ENCODE measurements around the gene LRSAM1.

Gene LRSAM1

DNA sequence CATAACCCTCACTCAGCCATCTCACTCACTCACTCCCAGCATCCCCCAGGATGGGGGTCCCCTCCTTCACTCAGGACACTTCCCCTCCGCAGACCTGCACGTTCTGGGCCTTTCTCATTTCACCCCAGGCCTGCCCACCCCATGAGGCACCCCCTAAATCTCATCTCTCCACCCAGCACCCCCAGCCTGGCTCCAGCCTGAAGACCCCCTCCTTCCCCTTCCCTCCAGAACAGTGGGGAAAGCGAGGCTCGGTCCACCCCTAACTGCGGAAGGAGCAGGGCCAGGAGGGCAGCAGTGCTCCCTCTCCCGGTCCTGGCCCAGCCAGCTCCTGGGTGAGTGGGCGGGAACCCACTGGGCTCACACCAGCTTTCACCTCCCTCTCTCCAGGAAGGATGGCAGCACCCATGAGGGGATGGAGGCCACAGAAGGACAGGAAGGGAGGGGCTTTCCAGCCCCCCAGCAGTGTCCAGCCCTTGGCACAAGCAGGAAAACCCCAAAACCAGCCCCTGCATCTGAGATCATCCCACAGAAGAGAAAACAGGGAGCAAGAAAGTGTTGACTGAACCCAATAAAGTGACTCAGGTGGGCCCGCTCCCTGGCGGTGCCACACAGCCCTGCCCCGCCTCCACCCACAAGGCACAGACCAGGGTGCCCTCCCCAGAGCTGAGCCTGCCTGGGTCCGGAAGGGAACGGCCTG, 55.0 kb downstream of the LRSAM1 start:
- TF ChIP-seq, protein P1, sequence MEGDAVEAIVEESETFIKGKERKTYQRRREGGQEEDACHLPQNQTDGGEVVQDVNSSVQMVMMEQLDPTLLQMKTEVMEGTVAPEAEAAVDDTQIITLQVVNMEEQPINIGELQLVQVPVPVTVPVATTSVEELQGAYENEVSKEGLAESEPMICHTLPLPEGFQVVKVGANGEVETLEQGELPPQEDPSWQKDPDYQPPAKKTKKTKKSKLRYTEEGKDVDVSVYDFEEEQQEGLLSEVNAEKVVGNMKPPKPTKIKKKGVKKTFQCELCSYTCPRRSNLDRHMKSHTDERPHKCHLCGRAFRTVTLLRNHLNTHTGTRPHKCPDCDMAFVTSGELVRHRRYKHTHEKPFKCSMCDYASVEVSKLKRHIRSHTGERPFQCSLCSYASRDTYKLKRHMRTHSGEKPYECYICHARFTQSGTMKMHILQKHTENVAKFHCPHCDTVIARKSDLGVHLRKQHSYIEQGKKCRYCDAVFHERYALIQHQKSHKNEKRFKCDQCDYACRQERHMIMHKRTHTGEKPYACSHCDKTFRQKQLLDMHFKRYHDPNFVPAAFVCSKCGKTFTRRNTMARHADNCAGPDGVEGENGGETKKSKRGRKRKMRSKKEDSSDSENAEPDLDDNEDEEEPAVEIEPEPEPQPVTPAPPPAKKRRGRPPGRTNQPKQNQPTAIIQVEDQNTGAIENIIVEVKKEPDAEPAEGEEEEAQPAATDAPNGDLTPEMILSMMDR (IDR thresholded peaks at IDR 0.05) = no peak
- Mint-ChIP-seq H3K27me3 (ENCODE audit: low read depth, poor library complexity) (no peaks in the 10 kb centered on the region), H3K4me3 (no peak overlapping the region), H3K4me1 (no peaks in the 10 kb centered on the region), H3K27ac (no peak overlapping the region), H3K9me3 (no peaks in the 10 kb centered on the region), H3K36me3 (ENCODE audit: low read depth) (no peaks in the 10 kb centered on the region)
- no peak for DNase-seq

- H3K36me3 Mint-ChIP-seq (ENCODE audit: low read depth) = no peaks in the 10 kb centered on the region
- H3K27me3 Mint-ChIP-seq (ENCODE audit: low read depth, poor library complexity) = no peaks in the 10 kb centered on the region
- no peak overlapping the region for H3K4me3 Mint-ChIP-seq
- DNase-seq = no peak
- TF ChIP-seq, protein P1 (IDR thresholded peaks at IDR 0.05) = no peak
- H3K27ac Mint-ChIP-seq = no peak overlapping the region
- H3K4me1 Mint-ChIP-seq = no peaks in the 10 kb centered on the region
- no peaks in the 10 kb centered on the region for H3K9me3 Mint-ChIP-seq
These were observed 55.8 kb downstream of the LRSAM1 start for GRCh38 chr9:127506814-127507750.

DNA sequence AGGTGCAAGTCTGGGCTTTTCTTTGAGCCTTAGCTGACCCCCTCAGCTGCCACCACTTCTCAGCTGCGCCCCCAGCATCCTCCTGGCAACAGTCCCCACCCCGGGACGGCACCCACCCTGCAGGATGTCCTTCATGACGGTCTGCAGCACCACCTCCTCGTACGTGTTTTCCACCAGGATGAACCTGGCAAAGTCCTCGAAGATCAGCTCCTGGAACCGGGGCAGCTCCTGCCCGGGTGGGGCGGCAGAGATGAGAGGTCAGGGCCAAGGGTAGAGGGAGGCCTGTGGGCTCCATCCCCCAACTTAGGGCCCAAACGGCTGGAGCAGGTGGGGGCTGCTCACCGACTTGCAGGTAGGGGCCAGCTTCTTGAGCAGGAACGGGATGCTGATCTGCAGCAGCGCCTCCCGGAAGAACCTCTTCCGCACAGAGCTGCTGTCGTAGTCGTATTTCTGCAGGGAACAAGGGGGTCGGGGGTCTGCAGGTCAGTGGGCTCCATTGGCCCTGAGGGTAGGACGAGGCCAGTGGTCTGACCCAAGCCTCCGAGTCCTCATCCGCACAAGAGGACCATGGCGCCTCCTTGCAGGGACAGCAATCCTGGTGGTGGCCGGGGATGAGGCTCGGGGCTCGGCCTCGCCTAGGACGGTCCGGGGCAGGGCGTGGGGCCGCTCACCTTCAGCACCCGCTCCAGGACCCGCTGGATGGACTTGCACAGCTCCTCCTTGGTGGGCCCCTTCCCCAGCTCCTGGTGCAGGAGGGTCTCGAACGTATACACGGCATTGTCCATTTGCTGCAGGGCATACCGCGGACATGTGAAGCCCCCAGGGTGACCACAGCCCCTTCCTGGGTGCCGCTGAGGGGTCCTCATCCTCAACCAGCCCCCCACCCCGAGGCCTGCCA, 56.7 kb downstream of the LRSAM1 start:
- Mint-ChIP-seq H3K27me3 (ENCODE audit: low read depth, poor library complexity) (no peaks in the 10 kb centered on the region), H3K9me3 (no peaks in the 10 kb centered on the region), H3K4me3 (no peak overlapping the region), H3K36me3 (ENCODE audit: low read depth) (peaks cover 3% of the 10 kb centered on the region), H3K4me1 (no peaks in the 10 kb centered on the region), H3K27ac (no peak overlapping the region)
- TF ChIP-seq, protein P1 (IDR thresholded peaks at IDR 0.05) = no peak
- no peak for DNase-seq

- no peak overlapping the region for H3K4me3 Mint-ChIP-seq
These were observed 57.6 kb downstream of the LRSAM1 start for GRCh38 chr9:127508901-127509260.

GRCh38 chr9:127509261-127509954, 58.1 kb downstream of the LRSAM1 start:
- TF ChIP-seq, protein P1 (IDR thresholded peaks at IDR 0.05) = no peak
- H3K4me1 Mint-ChIP-seq = no peaks in the 10 kb centered on the region

More at GRCh38 chr9:127508901-127509260, 57.6 kb downstream of the LRSAM1 start:
- Mint-ChIP-seq H3K27ac (no peak overlapping the region), H3K27me3 (ENCODE audit: low read depth, poor library complexity) (no peaks in the 10 kb centered on the region), H3K36me3 (ENCODE audit: low read depth) (peaks cover 7% of the 10 kb centered on the region), H3K9me3 (no peaks in the 10 kb centered on the region), H3K4me1 (no peaks in the 10 kb centered on the region)
- DNase-seq = no peak
- TF ChIP-seq, protein P1 (IDR thresholded peaks at IDR 0.05) = no peak

More at GRCh38 chr9:127509261-127509954, 58.1 kb downstream of the LRSAM1 start:
- Mint-ChIP-seq H3K27ac (no peak overlapping the region), H3K9me3 (no peaks in the 10 kb centered on the region), H3K36me3 (ENCODE audit: low read depth) (peaks cover 7% of the 10 kb centered on the region), H3K27me3 (ENCODE audit: low read depth, poor library complexity) (no peaks in the 10 kb centered on the region), H3K4me3 (no peak overlapping the region)
- no peak for DNase-seq
